HG03439 (cell line): ENCODE results near the gene PIK3R1.

Experiments
- ATAC-seq: cut with Tn5 transposase; IDR thresholded peaks from one replicate; pipeline ENCODE4 v1.9.1; 2021; ENCODE audit warnings: mild to moderate bottlenecking, moderate library complexity; ENCODE audit not compliant: unreplicated experiment

PIK3R1 gene

DNA sequence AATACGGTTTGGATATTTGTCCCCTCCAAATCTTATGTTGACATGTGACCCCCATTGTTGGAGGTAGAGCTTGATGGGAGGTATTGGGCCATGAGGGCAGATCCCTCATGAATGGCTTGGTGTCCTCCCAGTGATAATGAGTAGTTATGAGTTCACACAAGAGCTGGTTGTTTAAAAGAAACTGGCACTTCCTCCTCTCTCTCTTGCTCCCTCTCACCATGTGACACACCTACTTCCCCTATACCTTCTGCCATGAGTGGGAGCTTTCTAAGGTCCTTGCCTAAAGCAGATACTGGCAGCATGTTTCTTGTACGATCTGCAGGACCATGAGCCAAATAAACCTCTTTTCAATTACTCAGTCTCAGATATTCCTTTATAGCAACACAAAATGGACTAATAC is 132.0 kb downstream of the PIK3R1 start:
- ATAC-seq: no peak

DNA sequence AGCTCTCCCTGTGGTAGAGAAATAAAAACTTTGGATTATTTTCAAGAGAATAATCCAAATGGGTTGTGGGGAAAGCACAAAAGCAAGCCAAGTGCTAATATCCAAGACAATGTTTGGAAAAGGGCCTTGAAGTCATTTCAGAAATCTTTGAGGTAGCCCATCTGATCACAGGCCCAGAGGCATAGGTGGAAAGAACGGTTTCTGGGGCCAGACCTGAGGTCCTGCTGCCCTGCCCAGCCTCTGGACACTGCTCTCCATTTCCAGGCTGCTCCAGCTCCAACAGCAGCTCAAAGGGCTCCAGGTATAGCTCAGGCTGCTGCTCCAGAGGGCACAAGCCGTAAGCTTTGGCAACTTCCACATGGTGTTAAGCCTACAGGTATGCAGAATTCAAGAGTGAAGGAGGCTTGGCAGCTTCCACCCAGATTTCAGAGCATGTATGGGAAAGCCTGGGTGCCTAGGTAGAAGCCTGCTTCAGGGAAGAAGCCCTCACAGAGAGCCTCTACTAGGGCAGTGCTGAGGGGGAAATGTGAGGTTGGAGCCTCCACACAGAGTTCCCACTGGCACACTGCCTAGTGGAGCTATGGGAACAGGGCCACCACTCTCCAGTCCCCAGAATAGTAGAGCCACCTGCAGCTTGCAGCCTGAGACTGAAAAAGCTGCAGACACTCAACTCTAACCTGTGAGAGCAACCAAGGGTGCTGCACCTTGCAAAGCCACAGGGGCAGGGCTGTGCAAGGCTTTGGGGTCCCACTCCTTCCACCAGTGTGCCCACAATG is 133.1 kb downstream of the PIK3R1 start:
- no peak for ATAC-seq

DNA sequence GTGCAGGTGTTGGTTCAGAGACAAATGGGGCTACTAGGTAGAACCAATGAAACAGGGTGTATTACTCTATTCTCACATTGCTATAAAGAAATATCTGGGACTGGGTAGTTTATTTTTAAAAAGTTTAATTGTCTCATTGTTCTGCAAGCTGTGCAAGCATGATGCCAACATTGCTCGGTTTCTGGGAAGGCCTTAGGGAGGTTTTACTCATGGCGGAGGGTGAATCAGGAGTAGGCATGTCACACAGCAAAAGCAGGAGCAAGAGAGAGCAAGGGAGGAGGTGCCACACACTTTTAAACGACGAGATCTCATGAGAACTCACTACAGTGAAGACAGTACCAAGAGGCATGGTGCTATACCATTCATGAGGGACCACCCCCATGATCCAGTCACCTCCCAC is 134.6 kb downstream of the PIK3R1 start:
- no peak for ATAC-seq
